ENCODE results near the gene NR2F1-AS1.
"Not testable (repeated sequence)": the region's sequence is repeated elsewhere in the genome, so short reads cannot be mapped to it uniquely, and the experiment has no call there.

The NR2F1-AS1 gene

GRCh38 chr5:93512799-93513198 lies 68.2 kb downstream of the NR2F1-AS1 start:
- no peak for DNase-seq

- no peak for DNase-seq
These were observed 69.6 kb downstream of the NR2F1-AS1 start for GRCh38 chr5:93511445-93511844.

- no peak for DNase-seq
These were observed 70.2 kb downstream of the NR2F1-AS1 start for GRCh38 chr5:93510626-93511380.

GRCh38 chr5:93505553-93505952 lies 75.5 kb downstream of the NR2F1-AS1 start:
- not testable (repeated sequence) for DNase-seq

GRCh38 chr5:93503598-93504067 lies 77.4 kb downstream of the NR2F1-AS1 start:
- no peak for DNase-seq

- DNase-seq, result no peak
These were observed 83.9 kb downstream of the NR2F1-AS1 start for GRCh38 chr5:93497096-93497495.

GRCh38 chr5:93479982-93480509 lies 101.0 kb downstream of the NR2F1-AS1 start:
- DNase-seq, result no peak

GRCh38 chr5:93477816-93478215 lies 103.2 kb downstream of the NR2F1-AS1 start:
- no peak for DNase-seq

- no peak for DNase-seq
These were observed 104.7 kb downstream of the NR2F1-AS1 start for GRCh38 chr5:93476251-93476742.

GRCh38 chr5:93462916-93463315 lies 118.1 kb downstream of the NR2F1-AS1 start:
- no peak for DNase-seq

GRCh38 chr5:93461756-93462155 lies 119.3 kb downstream of the NR2F1-AS1 start:
- DNase-seq, result no peak

- DNase-seq, result no peak
These were observed 120.7 kb downstream of the NR2F1-AS1 start for GRCh38 chr5:93460286-93460685.

GRCh38 chr5:93456796-93457195 lies 124.2 kb downstream of the NR2F1-AS1 start:
- DNase-seq, result not testable (repeated sequence)

GRCh38 chr5:93454896-93455295 lies 126.1 kb downstream of the NR2F1-AS1 start:
- no peak for DNase-seq

- DNase-seq, result no peak
These were observed 128.8 kb downstream of the NR2F1-AS1 start for GRCh38 chr5:93452255-93452654.

GRCh38 chr5:93438124-93438523 lies 142.9 kb downstream of the NR2F1-AS1 start:
- DNase-seq, result no peak

GRCh38 chr5:93436083-93436482 lies 144.9 kb downstream of the NR2F1-AS1 start:
- DNase-seq, result no peak

- DNase-seq, result no peak
These were observed 147.6 kb downstream of the NR2F1-AS1 start for GRCh38 chr5:93433422-93433821.

- no peak for DNase-seq
These were observed 149.8 kb downstream of the NR2F1-AS1 start for GRCh38 chr5:93431250-93431649.

GRCh38 chr5:93430673-93431199 lies 150.3 kb downstream of the NR2F1-AS1 start:
- DNase-seq, result no peak

GRCh38 chr5:93430118-93430517 lies 150.9 kb downstream of the NR2F1-AS1 start:
- no peak for DNase-seq

GRCh38 chr5:93428868-93429267 lies 152.2 kb downstream of the NR2F1-AS1 start:
- DNase-seq, result no peak

- DNase-seq, result no peak
These were observed 153.7 kb downstream of the NR2F1-AS1 start for GRCh38 chr5:93427316-93427715.

GRCh38 chr5:93425096-93425495 lies 155.9 kb downstream of the NR2F1-AS1 start:
- no peak for DNase-seq
